PC-9 (cell line): Measurements from ENCODE around the gene REXO5. TPM values are rescaled to one million over a fixed set of nuclear protein-coding genes. Genes with fewer than 3 reads are reported as not detected.
"Not testable (repeated sequence)": the region's sequence is repeated elsewhere in the genome, so short reads cannot be mapped to it uniquely, and the experiment has no call there.

Source experiments
- BruUV-seq: library from RNA; stranded (reverse); fragments of 400-500 nt; replicated peaks from 2 replicates; lab custom pipeline; 2021; lab: Mats Ljungman, UMichigan
- CTCF ChIA-PET: fragments of 300-600 bp; sonication (Branson Sonifier 250); formaldehyde crosslinking; loops from one replicate; lab custom pipeline; 2022; ENCODE audit warnings: antibody characterized with exemption; lab: Charles Lee
- POLR2A ChIA-PET: fragments of 300-600 bp; sonication (Branson Sonifier 250); formaldehyde crosslinking; loops from one replicate; lab custom pipeline; 2022; ENCODE audit warnings: antibody characterized with exemption; ENCODE audit not compliant: unreplicated experiment; lab: Charles Lee
- DNase-seq, 2 experiments: peaks; one replicate each; pipeline versions ENCODE4 v3.0.0 to v3.0.0-alpha.2; 2015 to 2022; ENCODE audit warnings: mixed read lengths in 1 of 2
- H2AFZ ChIP-seq: fragments of 200-600 bp; sonication (generic); 2 replicates; pipeline ENCODE4 v1.8.1; 2017; ENCODE audit warnings: antibody characterized with exemption
- H3F3A ChIP-seq: fragments of 200-600 bp; sonication (generic); 2 replicates; pipeline ENCODE4 v1.8.1; 2017; ENCODE audit warnings: antibody characterized with exemption, mild to moderate bottlenecking, low read depth; ENCODE audit not compliant: insufficient read depth
- H3K27ac ChIP-seq: fragments of 200-600 bp; sonication (generic); 2 replicates; pipeline ENCODE4 v1.6.1; 2016; ENCODE audit warnings: mixed run types
- H3K27me3 ChIP-seq: fragments of 200-600 bp; sonication (generic); 2 replicates; pipeline ENCODE4 v1.6.1; 2016; ENCODE audit warnings: low read depth, mixed run types; ENCODE audit not compliant: insufficient read depth
- H3K36me3 ChIP-seq: fragments of 200-600 bp; sonication (generic); 2 replicates; pipeline ENCODE4 v1.6.1; 2016; ENCODE audit warnings: low read depth, mixed run types
- H3K4me1 ChIP-seq: fragments of 200-600 bp; sonication (generic); replicated peaks from 2 replicates; pipeline ENCODE4 v1.6.1; 2016; ENCODE audit warnings: mixed run types; ENCODE audit not compliant: insufficient read depth
- H3K4me2 ChIP-seq: fragments of 200-600 bp; sonication (generic); 2 replicates; pipeline ENCODE4 v1.6.1; 2017; ENCODE audit warnings: mixed run types
- H3K4me3 ChIP-seq: fragments of 200-600 bp; sonication (generic); 2 replicates; pipeline ENCODE4 v1.6.1; 2016; ENCODE audit warnings: mixed run types
- H3K79me2 ChIP-seq: fragments of 200-600 bp; sonication (generic); 2 replicates; pipeline ENCODE4 v1.6.1; 2017; ENCODE audit warnings: low read depth, mixed run types
- H3K9me2 ChIP-seq: fragments of 200-600 bp; sonication (generic); 2 replicates; pipeline ENCODE4 v1.8.1; 2017; ENCODE audit warnings: mild to moderate bottlenecking; ENCODE audit not compliant: insufficient read depth
- H3K9me3 ChIP-seq: fragments of 200-600 bp; sonication (generic); 2 replicates; pipeline ENCODE4 v1.8.1; 2016; ENCODE audit warnings: low read depth; ENCODE audit not compliant: insufficient read depth
- H4K20me1 ChIP-seq: fragments of 200-600 bp; sonication (generic); 2 replicates; pipeline ENCODE4 v1.8.1; 2017; ENCODE audit not compliant: insufficient read depth
- CTCF ChIP-seq: fragments of 200-600 bp; sonication (generic); conservative IDR thresholded peaks from 2 replicates; pipeline ENCODE4 v1.6.1; 2017; ENCODE audit warnings: mixed run types, antibody characterized with exemption, mild to moderate bottlenecking, moderate library complexity
- EZH2 ChIP-seq: fragments of 200-600 bp; sonication (generic); IDR thresholded peaks from 2 replicates; pipeline ENCODE4 v1.8.0; 2017; ENCODE audit warnings: antibody characterized with exemption, low read depth
- intact Hi-C: fragments of 100-400 bp; cut with micrococcal nuclease; formaldehyde crosslinking; loops from one replicate; pipeline ENCODE4 v1.10.0; 2022; ENCODE audit not compliant: unreplicated experiment
- total RNA-seq: library from RNA; stranded (reverse); gene quantifications from 2 replicates; pipeline ENCODE4 v1.2.3, GENCODE V29; 2021

Gene REXO5
- total RNA-seq, 1 experiment from 2014 or later, result 13.2 TPM

GRCh38 chr16:20803192-20803560, 3.2 kb upstream of the REXO5 start:
- no peak overlapping the region for H3K27ac ChIP-seq
- no peaks in the 10 kb centered on the region for H3K9me3 ChIP-seq
- no peaks in the 10 kb centered on the region for H3K9me2 ChIP-seq
- H3K79me2 ChIP-seq, result peaks cover 12% of the 10 kb centered on the region
- no peaks in the 10 kb centered on the region for H4K20me1 ChIP-seq
- ChIA-PET CTCF (no interaction called here), POLR2A (no interaction called here)
- no peaks in the 10 kb centered on the region for H3K27me3 ChIP-seq
- intact Hi-C loops, result no loop called here
- DNase-seq, result no peak
- no peak overlapping the region for H3K4me3 ChIP-seq
- peaks cover 10% of the 10 kb centered on the region; the same call in 1 of the 2 replicates for H3K4me1 ChIP-seq
- no peak overlapping the region for H3K4me2 ChIP-seq
- BruUV-seq, result no TSS peak
- H3K36me3 ChIP-seq, result 0 out of 2 replicates have a peak, but pooled peaks cover 9% of the 10 kb centered on the region
- TF ChIP-seq CTCF (no peak), EZH2 (no peak)
- peaks cover 21% of the 10 kb centered on the region for H3F3A ChIP-seq
- H2AFZ ChIP-seq, result no peak overlapping the region

- BruUV-seq, result no TSS peak
- H3K9me2 ChIP-seq, result no peaks in the 10 kb centered on the region
- TF ChIP-seq EZH2 (no peak), CTCF (no peak)
- intact Hi-C loops, result no loop called here
- POLR2A ChIA-PET, result no interaction called here
- H3K36me3 ChIP-seq, result 0 out of 2 replicates have a peak, but pooled peaks cover 6% of the 10 kb centered on the region
- H3K27me3 ChIP-seq, result no peaks in the 10 kb centered on the region
- peaks cover 21% of the 10 kb centered on the region for H3F3A ChIP-seq
- no peak for DNase-seq
- H4K20me1 ChIP-seq, result no peaks in the 10 kb centered on the region
- no peak overlapping the region for H3K27ac ChIP-seq
- no peak overlapping the region for H3K4me3 ChIP-seq
- no peak overlapping the region for H2AFZ ChIP-seq
- H3K79me2 ChIP-seq, result peaks cover 14% of the 10 kb centered on the region
- peaks cover 10% of the 10 kb centered on the region; the same call in 1 of the 2 replicates for H3K4me1 ChIP-seq
- CTCF ChIA-PET, result interaction anchor here (0.6 kb wide), 2 partner anchors 43 to 44 kb away, joined by 3 to 5 read pairs; no protein-coding TSS in a partner anchor
- no peak overlapping the region for H3K4me2 ChIP-seq
- no peaks in the 10 kb centered on the region for H3K9me3 ChIP-seq
These were observed 2.6 kb upstream of the REXO5 start for GRCh38 chr16:20803561-20804214.

GRCh38 chr16:20805684-20806167, 601 bp upstream of the REXO5 start:
- peaks cover 21% of the 10 kb centered on the region for H3F3A ChIP-seq
- H3K36me3 ChIP-seq, H3K9me2 ChIP-seq, H4K20me1 ChIP-seq, H3K9me3 ChIP-seq, H3K27me3 ChIP-seq: not testable (repeated sequence)
- H3K4me3 ChIP-seq, result peak overlapping the region; percentile 77
- peak overlapping the region; percentile 47; the same call in 1 of the 2 replicates for H3K27ac ChIP-seq
- intact Hi-C loops, result loop anchor here (1.0 to 2.0 kb wide), 4 partner anchors 64 to 495 kb away; partner anchors contain the start of genes LDAF1 and THUMPD1
- H3K79me2 ChIP-seq, result peaks cover 14% of the 10 kb centered on the region
- ChIA-PET CTCF (interaction anchor here (0.6 to 0.7 kb wide), 2 partner anchors 355 to 1285 kb away, joined by 3 to 4 read pairs; no protein-coding TSS in a partner anchor), POLR2A (interaction anchor here (0.6 kb wide), 1 partner anchor 9 kb away, joined by 3 read pairs; no protein-coding TSS in a partner anchor)
- peak overlapping the region; percentile 97 for H2AFZ ChIP-seq
- peak in 1 of 2 experiments; percentile 37 for DNase-seq
- TSS peak; percentile 83 for BruUV-seq
- peak overlapping the region; percentile 91 for H3K4me2 ChIP-seq
- H3K4me1 ChIP-seq, result peaks cover 10% of the 10 kb centered on the region; the same call in 1 of the 2 replicates
